Stomach (tissue), 4 donors: ENCODE measurements around the gene USP48.

Experiments used
- POLR2A ChIP-seq, 4 donors: fragments of 450-650 bp; IDR thresholded peaks; one replicate each; pipeline ENCODE4 v1.6.1; 2016; ENCODE audit warnings: antibody characterized with exemption in 4 of 4, control low read depth in 2 of 4, mild to moderate bottlenecking in 1 of 4, moderate library complexity in 1 of 4
- TF ChIP-seq, protein P1 (sequence below), 7 experiments: fragments of 450-650 bp in 4 of 7; fragments of 200-600 bp in 3 of 7; sonication (generic) in 3 of 7; IDR thresholded peaks; one replicate each; pipeline ENCODE4 v1.5.1; 2016 to 2019; ENCODE audit warnings: antibody characterized with exemption in 7 of 7, control low read depth in 2 of 7, mild to moderate bottlenecking in 1 of 7

DNA sequence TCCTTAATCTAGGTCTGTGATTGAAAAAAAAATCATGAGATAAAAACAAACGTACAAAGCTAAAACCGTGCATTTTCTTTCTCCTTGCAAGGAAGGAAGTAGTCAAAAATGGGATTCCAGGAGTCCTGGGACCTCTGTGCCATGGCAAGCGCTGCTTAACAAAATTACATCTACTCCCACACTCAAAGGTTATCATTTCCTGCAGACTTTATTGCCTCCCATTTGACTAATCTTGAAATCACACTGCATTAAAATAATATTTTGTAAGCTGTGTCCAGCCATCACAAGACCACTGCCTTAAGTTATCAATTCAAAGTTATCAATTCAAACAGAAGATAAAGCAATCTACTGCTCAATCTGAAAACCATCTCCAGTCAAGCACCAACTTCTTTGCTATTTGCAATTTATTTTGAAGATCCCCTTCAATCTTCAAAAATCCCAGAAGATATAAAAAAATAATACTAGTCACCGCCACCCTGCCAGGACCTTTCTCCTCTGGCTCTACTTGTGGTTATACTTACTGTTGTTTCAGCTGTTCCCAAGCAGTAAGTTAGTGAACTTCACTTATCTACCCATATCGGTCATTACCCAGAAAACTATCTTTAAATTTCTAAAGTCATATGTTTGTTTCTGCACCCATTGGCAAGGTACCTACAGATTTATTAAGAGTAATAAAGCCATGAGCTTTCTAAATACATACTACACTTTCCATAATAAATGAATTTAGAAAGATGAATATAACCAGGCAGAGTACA is 75.7 kb downstream of the USP48 start:
- TF ChIP-seq, protein P1, sequence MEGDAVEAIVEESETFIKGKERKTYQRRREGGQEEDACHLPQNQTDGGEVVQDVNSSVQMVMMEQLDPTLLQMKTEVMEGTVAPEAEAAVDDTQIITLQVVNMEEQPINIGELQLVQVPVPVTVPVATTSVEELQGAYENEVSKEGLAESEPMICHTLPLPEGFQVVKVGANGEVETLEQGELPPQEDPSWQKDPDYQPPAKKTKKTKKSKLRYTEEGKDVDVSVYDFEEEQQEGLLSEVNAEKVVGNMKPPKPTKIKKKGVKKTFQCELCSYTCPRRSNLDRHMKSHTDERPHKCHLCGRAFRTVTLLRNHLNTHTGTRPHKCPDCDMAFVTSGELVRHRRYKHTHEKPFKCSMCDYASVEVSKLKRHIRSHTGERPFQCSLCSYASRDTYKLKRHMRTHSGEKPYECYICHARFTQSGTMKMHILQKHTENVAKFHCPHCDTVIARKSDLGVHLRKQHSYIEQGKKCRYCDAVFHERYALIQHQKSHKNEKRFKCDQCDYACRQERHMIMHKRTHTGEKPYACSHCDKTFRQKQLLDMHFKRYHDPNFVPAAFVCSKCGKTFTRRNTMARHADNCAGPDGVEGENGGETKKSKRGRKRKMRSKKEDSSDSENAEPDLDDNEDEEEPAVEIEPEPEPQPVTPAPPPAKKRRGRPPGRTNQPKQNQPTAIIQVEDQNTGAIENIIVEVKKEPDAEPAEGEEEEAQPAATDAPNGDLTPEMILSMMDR (IDR thresholded peaks at IDR 0.05): no peak
- no peak for TF ChIP-seq POLR2A (IDR thresholded peaks at IDR 0.05)
